HG03066 (cell line): ENCODE results near the gene ASCC3.
"Not testable (repeated sequence)": the region's sequence is repeated elsewhere in the genome, so short reads cannot be mapped to it uniquely, and the experiment has no call there.

Experiments
- ATAC-seq: cut with Tn5 transposase; IDR thresholded peaks from one replicate; pipeline ENCODE4 v1.9.1; 2021; ENCODE audit warnings: low read depth; ENCODE audit not compliant: unreplicated experiment

The ASCC3 gene

DNA sequence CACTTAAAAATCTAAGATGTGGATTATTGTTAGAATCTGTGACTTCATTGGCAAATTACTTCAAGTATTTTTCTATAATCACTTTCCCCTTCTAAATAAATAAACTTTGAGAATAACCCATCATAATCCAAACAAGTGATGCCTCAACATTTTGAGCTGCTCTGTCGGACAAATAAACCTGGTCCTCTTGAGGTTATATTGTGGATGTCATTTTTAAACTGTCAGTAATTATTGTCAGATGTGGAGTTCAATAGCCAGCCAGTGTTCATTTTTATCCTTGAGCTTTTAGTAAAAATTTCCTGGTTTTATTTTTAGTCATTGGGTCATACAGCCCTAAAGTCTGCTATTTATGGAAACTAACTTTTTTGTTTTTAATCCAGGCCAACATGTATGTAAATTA lies 9.5 kb upstream of the ASCC3 start:
- not testable (repeated sequence) for ATAC-seq

DNA sequence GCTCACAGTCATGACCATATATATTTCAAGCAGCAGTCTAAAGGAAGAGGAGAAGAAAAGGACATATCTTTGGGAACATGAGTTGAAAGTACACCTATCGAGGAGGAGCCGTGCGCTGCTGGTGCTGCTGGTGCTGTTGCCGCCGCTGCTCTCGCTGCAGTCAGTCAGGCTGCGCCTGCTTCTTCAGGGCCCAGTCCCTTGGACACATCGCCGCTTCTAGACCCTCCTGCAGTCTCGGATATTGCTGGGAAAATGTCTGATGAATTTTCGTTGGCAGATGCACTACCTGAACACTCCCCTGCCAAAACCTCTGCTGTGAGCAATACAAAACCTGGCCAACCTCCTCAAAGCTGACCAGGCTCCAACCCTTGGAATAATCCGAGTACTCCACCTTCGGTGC lies 8.2 kb upstream of the ASCC3 start:
- no peak for ATAC-seq

DNA sequence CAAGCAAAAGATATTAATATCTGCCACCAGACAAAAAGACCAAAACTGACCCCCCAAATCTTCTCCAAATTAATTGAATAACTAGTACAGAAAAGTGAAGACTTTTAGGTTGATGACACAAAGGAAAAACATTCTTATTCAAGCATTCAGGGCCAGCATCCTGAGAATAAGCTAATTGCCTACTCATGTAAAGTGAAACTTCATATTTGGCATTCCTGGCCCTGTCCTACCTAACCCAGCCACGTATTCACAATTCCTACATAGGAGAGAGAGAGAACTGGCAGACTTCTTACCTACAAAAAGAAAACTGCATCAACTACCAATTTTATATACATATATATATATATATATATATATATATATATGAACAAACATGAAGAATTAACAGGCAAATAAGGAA lies 4.9 kb upstream of the ASCC3 start:
- ATAC-seq, result no peak

DNA sequence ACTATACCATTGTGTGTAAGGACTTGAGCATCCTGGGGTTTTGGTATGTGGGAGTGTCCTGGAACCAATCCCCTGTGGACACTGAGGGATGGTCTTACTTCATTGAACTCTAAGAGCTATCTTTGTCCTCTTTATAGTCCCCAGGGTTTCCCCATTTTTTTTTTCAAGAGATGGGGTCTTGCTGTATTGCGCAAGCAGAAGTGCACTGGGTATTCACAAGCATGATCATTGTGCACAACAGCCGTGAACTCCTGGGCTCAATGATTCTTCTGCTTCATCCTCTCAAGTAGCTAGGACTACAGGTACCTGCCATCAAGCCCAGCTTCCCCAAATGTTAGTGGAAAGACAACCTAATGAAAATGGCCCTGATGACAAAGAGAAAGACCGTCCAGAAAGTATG lies 2.2 kb upstream of the ASCC3 start:
- ATAC-seq, result no peak

DNA sequence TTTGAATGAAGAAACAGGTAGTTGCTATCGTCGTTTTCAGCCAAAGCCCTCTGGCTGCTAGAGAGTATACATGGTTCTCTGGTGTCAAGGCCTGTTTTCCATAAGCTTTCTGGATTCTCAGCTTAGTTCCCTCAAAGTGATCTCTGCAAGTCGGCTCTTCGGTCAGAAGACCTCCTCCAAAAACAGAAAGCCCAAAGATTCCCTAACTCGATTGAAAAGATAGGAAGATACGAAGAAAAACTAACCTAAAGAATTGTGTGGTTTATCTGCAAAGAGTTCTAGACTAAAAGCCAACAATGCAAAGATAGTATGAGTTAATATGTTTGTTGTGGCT lies 545 bp upstream of the ASCC3 start:
- no peak for ATAC-seq

DNA sequence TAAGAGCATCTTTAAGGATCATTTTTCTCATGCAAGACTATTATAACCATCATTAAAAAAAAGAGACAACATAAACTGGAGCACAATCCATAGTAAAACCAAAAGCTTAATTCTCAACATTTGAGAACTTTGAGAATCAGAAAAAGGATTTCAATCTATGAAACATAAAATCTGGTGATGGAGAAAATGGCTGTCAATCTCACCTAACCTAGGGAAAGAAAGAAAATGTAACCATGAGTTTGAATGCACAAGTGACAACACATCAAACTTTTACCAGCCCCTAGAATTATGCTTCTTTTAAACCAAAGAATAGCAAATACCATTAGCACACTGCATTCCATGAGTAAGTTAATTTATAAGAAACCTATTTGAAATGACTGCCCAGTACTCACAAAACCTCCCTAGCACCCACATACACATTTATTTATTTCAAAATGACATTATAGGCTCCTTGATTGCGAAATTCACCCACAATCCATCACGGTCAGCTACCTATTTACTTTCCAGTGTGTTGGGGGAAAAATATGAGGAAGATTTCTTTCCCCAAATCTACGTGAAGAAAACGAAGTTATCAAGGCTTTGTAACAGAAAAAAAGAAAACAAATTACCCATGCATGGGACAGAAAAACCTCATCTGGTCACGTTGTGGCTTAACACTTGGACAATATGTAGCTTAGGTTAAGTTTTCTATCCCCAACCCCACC lies 828 bp downstream of the ASCC3 start:
- no peak for ATAC-seq

DNA sequence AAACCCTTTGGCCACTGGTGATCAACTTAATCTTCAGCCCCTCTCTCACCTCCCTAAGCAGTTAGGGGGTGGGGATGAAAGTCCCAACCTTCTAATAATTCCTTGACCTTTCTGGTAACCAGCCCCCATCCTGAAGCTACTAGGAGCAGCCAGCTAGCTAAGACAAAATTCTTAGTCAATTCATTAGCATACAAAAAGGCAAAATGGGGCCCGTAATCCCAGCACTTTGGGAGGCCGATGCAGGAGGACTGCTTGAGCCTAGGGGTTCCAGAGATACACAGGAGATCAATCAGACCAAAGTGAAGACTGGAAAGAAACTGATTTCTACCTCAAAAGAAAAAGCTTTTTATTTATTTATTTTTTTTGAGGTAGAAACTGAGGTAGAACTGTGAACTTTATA lies 1.8 kb downstream of the ASCC3 start:
- no peak for ATAC-seq

DNA sequence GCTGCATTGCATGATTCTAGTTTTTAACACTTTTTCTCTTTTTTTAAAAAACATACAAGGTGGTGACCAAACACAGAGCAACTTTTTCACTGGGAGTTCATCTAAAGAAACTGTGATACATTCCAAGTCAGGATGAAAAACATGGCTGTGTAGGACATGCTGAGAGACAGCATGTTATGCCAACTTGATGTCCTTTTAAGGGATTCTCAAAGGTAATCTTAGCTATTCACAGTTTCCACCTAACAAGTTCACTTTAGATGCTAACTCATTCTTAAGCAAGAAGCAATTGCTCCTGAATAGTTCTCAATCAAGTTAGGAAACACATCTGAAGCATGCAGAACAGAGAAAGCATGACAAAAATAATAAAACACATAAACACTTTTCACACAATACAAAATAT lies 3.3 kb downstream of the ASCC3 start:
- no peak for ATAC-seq

DNA sequence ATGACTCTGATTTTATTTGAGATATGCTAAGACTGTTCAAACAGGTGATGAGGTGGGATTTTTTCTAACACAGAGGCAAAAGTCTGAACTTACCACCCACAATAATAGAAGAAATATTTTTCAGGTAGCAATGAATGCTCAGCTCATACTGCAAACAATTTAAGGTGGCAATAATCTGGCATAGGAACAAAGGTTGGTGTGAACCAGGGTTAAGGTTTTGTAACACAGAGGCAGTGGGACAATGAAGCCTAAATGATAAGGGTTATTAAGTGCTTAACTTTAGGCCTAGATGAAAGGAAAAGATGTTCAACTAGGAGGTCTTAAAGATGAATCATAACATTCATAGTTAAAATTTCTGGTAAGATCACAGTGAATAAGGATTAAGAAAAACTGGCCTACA lies 4.9 kb downstream of the ASCC3 start:
- ATAC-seq, result no peak

DNA sequence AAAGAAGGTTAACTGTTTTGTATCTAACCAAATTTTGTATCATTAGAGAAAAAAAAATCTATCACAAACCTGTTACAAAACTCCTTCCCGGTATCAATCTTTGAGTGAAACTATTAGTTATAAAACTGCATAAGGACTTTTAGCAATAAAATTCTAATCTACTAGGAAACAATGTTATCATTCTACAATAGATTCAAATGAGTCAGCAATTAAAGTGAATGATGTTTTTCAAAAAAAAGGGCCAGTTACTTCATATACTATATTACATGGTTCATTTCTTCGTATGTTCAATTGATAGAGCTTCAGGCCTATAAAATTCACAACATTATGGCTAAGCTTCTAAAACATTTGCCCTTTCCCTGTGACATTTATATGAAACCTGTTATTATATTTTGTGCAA lies 15.6 kb downstream of the ASCC3 start:
- ATAC-seq, result no peak

DNA sequence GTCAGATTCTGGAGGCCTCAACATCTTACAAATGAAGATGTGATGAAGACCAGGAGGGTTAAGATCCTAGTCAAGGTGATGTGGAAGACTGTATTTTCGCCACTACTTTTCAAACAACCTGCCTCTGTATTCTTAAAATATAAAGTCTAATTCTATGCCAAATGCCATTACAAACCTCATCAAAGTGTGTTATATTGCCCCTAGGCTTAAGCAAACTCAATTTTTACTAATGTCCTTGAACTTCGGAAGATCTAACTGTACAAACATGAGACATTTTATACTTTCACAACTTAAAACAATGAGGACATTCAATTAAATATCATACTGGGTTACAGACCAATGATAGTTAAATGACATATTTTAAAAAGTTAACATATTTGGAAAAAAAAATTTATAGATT lies 19.1 kb downstream of the ASCC3 start:
- no peak for ATAC-seq

DNA sequence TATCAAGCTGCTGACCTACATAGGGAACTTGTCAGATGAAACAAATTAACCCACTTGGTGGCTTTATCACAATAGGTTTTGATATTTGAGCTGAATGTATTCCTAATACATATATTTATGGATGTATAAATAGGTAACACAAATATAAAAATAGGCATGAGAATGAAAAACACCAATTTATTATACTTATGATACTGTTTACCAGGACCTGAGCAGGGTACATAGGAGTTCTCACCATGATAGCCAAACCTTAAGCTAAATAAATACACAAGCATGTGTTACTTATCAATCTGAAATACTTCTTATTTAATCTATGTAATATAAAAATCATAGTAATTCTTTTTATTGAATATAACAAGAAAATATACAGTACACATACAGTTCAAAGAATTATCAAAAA lies 25.0 kb downstream of the ASCC3 start:
- no peak for ATAC-seq

DNA sequence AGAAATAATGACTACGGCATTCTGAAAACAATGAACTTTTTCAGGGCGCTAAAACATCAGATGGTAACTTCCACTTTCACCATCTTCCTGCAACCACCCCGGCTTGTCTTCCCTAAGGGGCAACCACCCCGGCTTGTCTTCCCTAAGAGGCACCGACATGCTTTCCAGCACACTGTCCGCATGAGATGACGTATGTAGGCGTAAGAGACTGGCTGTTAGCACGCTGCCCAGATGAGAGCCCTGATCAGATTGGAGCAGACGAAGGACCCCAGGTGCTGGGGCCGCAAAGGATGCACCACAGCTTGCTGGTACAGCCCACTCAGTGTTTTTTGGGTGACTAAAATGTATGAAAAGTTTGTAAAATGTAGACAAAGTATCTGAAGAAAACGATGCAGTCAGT lies 29.3 kb downstream of the ASCC3 start:
- no peak for ATAC-seq

DNA sequence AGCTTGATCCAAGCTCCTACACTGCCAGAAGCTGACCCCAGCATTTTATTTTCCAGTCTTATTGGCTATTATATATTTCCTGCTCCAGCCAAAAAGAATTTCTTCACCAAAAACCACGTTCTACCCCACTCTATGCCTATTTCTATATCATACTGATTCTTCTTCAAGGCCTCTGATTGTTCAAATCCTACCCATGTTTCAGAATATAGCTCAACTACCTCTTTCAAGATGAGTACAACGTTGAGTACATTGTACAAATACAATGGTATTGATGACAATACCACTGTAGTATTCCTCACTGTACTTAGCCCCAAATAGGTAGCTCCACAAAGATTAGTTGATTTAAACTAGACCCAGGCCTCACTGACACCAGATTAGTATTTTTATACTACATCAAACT lies 31.0 kb downstream of the ASCC3 start:
- no peak for ATAC-seq

DNA sequence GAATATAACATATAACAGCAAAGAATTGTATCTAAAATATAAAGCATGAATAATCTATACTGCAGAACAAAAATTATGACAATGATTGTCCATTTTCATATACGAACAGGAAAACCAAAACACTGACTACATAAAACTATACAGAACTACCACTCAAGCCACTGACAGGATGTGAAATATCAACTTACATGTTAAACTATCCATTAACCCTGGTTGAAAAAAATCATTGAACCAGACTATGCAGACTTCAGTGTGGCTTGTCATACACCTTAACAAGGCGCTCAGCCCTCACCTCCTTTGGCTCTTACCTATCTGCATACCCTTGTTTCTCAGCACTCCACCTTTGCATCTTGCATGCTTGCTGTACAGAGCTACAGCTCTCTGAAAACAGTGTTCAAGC lies 34.9 kb downstream of the ASCC3 start:
- ATAC-seq, result no peak

DNA sequence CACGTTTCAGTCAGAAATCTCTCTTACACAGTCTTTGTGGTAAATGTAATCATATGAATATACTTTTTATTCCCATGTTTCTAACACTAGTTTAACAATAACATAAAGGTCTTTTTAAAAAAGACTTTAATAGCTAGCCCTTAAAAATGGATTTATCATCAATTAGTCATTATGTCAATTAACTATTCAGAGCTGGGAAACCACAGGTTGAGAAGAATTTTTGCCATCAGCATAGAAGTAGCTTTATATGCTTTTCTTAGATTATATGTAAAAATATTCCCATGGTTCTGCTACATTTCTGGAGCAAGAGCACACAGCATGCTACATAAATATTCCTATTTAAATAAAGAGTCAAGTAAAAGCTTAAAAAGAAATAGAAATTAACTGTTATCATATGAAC lies 35.5 kb downstream of the ASCC3 start:
- no peak for ATAC-seq

DNA sequence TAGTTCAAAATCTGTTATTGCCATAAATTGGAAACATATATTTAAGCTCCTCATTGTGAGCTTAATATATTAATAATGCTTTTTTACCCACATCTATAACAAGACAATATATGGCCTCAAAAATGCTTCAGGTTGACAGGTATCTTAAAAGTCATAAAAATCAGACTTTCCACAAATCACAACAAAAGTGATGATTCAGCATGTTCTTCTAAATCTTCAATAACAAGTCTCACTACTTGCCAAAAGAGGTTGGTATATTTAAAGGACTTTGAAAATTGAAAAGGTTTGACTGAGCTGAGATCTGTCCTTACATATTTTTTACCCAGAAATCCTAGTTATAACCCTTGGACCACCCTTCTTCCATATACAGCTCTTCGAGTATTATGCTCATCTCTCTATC lies 41.7 kb downstream of the ASCC3 start:
- ATAC-seq, result no peak

DNA sequence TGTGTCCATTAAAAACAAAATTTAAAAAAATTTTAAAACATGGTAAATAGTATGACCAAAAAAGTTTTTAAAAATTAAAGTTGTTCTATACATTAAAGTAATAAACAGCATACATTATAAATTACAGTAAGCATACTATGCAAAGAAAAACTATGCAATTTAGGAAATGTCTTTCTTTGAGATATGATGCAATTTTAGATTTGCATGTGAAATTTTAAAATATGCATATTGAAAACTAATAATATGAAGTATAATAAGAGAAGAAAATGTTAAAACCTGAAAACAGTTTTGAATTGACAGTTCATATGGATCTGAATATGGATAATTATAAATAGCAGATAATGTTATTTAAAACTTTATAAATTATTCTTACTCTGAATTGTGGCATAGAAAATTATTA lies 43.1 kb downstream of the ASCC3 start:
- ATAC-seq, result no peak

DNA sequence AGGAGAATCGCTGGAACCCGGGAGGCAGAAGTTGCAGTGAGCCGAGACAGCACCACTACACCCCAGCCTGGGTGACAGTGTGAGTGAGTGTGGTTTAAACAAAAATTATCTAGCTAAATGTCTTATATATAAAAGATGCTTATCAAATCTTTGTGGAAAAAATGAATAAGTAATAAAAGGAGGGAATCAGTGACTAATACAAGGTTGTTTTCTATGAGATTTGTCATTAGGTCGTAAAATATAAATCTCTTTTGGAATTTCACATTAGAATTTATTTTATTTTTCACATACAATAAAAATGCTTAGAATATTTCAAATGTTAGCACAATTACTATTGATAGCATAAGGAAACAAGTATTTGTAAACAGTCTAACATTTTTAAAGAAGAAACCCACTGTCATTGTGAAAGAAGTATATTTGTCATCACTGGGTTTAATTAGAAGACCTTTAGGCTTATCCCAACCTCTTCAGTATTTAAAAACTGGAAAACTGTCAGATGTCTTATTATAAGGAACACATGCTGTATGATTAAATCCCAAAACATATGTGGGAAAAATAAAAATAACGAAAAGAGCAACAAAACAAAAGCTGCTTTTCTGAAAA lies 47.1 kb downstream of the ASCC3 start:
- ATAC-seq, result no peak

DNA sequence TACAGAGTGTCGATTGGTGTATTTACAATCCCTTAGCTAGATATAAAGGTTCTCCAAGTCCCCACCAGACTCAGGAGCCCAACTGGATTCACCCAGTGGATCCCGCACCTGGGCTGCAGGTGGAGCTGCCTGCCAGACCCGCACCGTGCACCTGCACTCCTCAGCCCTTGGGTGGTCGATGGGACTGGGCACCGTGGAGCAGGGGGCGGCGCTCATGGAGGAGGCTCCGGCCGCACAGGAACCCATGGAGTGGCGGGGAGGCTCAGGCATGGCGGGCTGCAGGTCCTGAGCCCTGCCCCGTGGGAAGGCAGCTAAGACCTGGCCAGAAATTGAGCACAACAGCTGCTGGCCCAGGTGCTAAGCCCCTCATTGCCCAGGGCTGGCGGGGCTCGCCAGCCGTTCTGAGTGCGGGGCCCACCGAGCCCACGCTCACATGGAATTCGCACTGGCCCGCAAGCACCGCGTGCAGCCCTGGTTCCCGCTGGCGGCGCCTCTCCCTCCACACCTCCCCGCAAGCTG lies 52.0 kb downstream of the ASCC3 start:
- ATAC-seq, result not testable (repeated sequence)

DNA sequence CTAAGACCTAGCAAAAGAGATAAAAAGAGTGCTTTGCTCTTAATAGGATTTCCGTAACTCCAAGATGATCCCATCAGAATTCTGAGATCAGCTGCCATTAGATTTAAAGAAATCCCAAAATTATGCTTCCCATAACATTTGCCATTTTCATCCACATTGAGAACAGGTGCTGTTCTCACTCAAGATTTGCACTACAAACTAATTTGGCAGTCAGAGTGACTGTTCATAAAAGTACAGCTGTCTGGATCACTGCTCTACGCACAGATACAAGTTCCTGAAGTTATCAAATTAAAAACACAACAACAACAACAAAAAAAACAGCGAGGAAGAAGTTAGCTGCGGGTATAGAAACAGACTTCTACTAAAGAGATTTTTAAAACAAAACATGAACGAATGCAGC lies 58.1 kb downstream of the ASCC3 start:
- no peak for ATAC-seq

DNA sequence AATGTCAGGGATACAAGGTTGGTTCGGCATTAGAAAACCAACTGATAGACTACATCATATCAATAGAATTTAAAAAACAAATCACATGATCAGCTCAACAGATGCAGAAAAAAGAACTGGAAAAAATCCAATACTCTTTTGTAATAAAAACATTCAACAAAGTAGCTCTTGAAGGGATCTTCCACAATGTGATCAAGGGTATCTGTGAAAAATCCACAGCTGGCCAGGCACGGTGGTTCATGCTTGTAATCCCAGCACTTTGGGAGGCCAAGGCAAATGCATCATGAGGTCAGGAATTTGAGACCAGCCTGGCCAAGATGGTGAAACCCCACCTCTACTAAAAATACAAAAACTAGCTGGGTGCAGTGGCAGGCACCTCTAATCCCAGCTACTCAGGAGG lies 63.1 kb downstream of the ASCC3 start:
- ATAC-seq, result no peak

DNA sequence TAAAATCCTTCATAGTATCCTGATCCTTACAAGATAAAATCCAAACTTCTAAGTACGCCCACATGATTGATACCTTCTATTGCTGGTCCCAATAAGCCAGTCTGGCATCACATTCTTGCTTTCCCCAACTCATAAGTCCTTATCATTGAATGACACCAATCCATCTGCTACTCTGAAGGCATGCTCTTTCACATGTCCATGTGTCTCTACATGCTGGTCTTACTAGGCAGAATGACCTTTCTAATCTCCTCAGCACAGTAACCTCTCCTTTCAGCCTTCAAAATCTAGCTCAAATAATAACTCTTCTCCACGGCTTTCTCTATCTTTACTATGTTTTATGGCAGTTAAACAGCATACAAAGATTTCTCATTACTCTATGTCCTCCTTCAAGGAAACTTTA lies 71.1 kb downstream of the ASCC3 start:
- no peak for ATAC-seq
